AG04449 (cell line): ENCODE results near the gene ACBD6.

ENCODE experiments used
- CTCF ChIA-PET: fragments of 350-600 bp; formaldehyde crosslinking; extraction: SDS; loops from one replicate; lab custom pipeline; 2021; ENCODE audit warnings: antibody characterized with exemption; lab: Yijun Ruan, JAX
- POLR2A ChIA-PET: fragments of 400-600, 350-600 bp; formaldehyde crosslinking; extraction: SDS; loops from one replicate; lab custom pipeline; 2020; ENCODE audit warnings: antibody characterized with exemption, inconsistent platforms; lab: Yijun Ruan, JAX
- DNase-seq: peaks from one replicate; pipeline ENCODE4 v3.0.0-alpha.2; 2010; ENCODE audit warnings: low read depth, low spot score
- H3K4me3 ChIP-seq: 2 replicates; pipeline ENCODE4 v1.5.1; 2011; ENCODE audit warnings: low read depth, mild to moderate bottlenecking, control low read depth, low read length
- CTCF ChIP-seq: IDR thresholded peaks from one replicate; pipeline ENCODE4 v1.5.1; 2011; ENCODE audit warnings: mild to moderate bottlenecking, moderate library complexity, low read length, control low read depth, inconsistent platforms; ENCODE audit not compliant: insufficient read depth; ENCODE audit errors: missing control alignments

The ACBD6 gene

GRCh38 chr1:180248176-180248575 lies 254.2 kb downstream of the ACBD6 start:
- ChIA-PET POLR2A (no interaction called here), CTCF (interaction anchor here (1.2 to 11.3 kb wide), 5 partner anchors 13 to 234 kb away, joined by 4 to 120 read pairs (median 5); no protein-coding TSS in a partner anchor)
- DNase-seq, result no peak
- no peak overlapping the region for H3K4me3 ChIP-seq
- TF ChIP-seq CTCF, result no peak

- no peak for DNase-seq
- CTCF ChIA-PET, result interaction anchor here (0.8 to 11.3 kb wide), 5 partner anchors 13 to 235 kb away, joined by 3 to 120 read pairs (median 4); no protein-coding TSS in a partner anchor
- no peak overlapping the region for H3K4me3 ChIP-seq
- POLR2A ChIA-PET, result no interaction called here
- TF ChIP-seq CTCF, result no peak
Observed at GRCh38 chr1:180247580-180247979, 254.8 kb downstream of the ACBD6 start.

- CTCF ChIA-PET, result interaction anchor here (0.8 to 11.3 kb wide), 5 partner anchors 14 to 235 kb away, joined by 3 to 120 read pairs (median 4); no protein-coding TSS in a partner anchor
- TF ChIP-seq CTCF, result no peak
- POLR2A ChIA-PET, result no interaction called here
- DNase-seq, result no peak
- no peak overlapping the region for H3K4me3 ChIP-seq
Observed at GRCh38 chr1:180247061-180247460, 255.3 kb downstream of the ACBD6 start.

- ChIA-PET POLR2A (no interaction called here), CTCF (interaction anchor here (1.6 to 11.3 kb wide), 3 partner anchors 170 to 236 kb away, joined by 4 to 120 read pairs (median 15); no protein-coding TSS in a partner anchor)
- TF ChIP-seq CTCF, result no peak
- H3K4me3 ChIP-seq, result no peak overlapping the region
- DNase-seq, result no peak
Observed at GRCh38 chr1:180246579-180246978, 255.8 kb downstream of the ACBD6 start.

GRCh38 chr1:180244840-180245239 lies 257.5 kb downstream of the ACBD6 start:
- ChIA-PET POLR2A (no interaction called here), CTCF (interaction anchor here (0.9 to 5.8 kb wide), 2 partner anchors 8 to 238 kb away, joined by 3 to 52 read pairs; no protein-coding TSS in a partner anchor)
- TF ChIP-seq CTCF, result no peak
- no peak overlapping the region for H3K4me3 ChIP-seq
- no peak for DNase-seq

GRCh38 chr1:180243517-180244221 lies 258.7 kb downstream of the ACBD6 start:
- TF ChIP-seq CTCF, result no peak
- POLR2A ChIA-PET, result no interaction called here
- CTCF ChIA-PET, result interaction anchor here (1.1 to 5.8 kb wide), 3 partner anchors 9 to 235 kb away, joined by 3 to 52 read pairs (median 4); no protein-coding TSS in a partner anchor

More at GRCh38 chr1:180243517-180244221, 258.7 kb downstream of the ACBD6 start:
- no peak overlapping the region for H3K4me3 ChIP-seq
- no peak for DNase-seq
